K562 (cell line): ENCODE data around the gene RNF187. TPM values are rescaled to one million over a fixed set of nuclear protein-coding genes. Genes with fewer than 3 reads are reported as not detected.

Source experiments
- ATAC-seq: fragments of 200-7000 bp; cut with Tn5 transposase; 3 replicates; pipeline ENCODE4 v1.9.1; 2020; ENCODE audit warnings: moderate library complexity
- BruUV-seq: library from RNA; stranded (reverse); fragments of 400-500 nt; replicated peaks from 2 replicates; lab custom pipeline; 2021; lab: Mats Ljungman, UMichigan
- CTCF ChIA-PET: fragments of 300-600 bp; formaldehyde crosslinking; extraction: SDS; loops from one replicate; lab custom pipeline; 2021; ENCODE audit warnings: low intra/inter-chr PET ratio; lab: Yijun Ruan, JAX
- POLR2A ChIA-PET: fragments of 300-600, 350-650 bp; sonication (Branson Sonifier 250); formaldehyde crosslinking; extraction: SDS; loops from one replicate; lab custom pipeline; 2021; ENCODE audit warnings: antibody characterized with exemption, inconsistent platforms; lab: Yijun Ruan, JAX
- DNase-seq, 4 experiments: peaks; one replicate each; pipeline versions ENCODE4 v3.0.0 to v3.0.0-alpha.2; 2011 to 2018; ENCODE audit warnings: low spot score in 3 of 4, mixed read lengths in 3 of 4; ENCODE audit errors: extremely low read depth in 1 of 4
- FAIRE-seq: peaks from 2 replicates; lab custom pipeline; 2011; peaks lifted over from hg19 to GRCh38; lab: Jason Lieb, UNC
- H2AFZ ChIP-seq: 2 replicates; pipeline ENCODE4 v1.6.0; 2011; ENCODE audit warnings: low read depth, low read length, control low read depth, inconsistent platforms
- H3K27ac ChIP-seq: fragments of 200-600 bp; 3 replicates; pipeline ENCODE4 v1.8.0; 2011; ENCODE audit warnings: low read depth, mild to moderate bottlenecking, control low read depth, inconsistent platforms, low read length, moderate library complexity, mixed read lengths; ENCODE audit errors: extremely low read depth
- H3K27me3 ChIP-seq, 2 experiments: fragments of 300-600 bp in 1 of 2; 2 replicates in 1 of 2; 3 replicates in 1 of 2; pipeline versions ENCODE4 v1.6.0 to v1.8.0; 2011; ENCODE audit warnings: inconsistent platforms in 2 of 2, low read length in 2 of 2, mild to moderate bottlenecking in 1 of 2, mixed read lengths in 1 of 2, moderate library complexity in 1 of 2; ENCODE audit not compliant: control insufficient read depth in 2 of 2, insufficient read depth in 2 of 2
- H3K36me3 ChIP-seq: fragments of 300-600 bp; 3 replicates; pipeline ENCODE4 v1.8.0; 2011; ENCODE audit warnings: mild to moderate bottlenecking, low read length, inconsistent platforms; ENCODE audit not compliant: control insufficient read depth, insufficient read depth
- H3K4me1 ChIP-seq, 2 experiments: fragments of 200-600 bp in 1 of 2; replicated peaks in 1 of 2; 2 replicates in 1 of 2; 3 replicates in 1 of 2; pipeline versions ENCODE4 v1.5.1 to v1.8.0; 2011; ENCODE audit warnings: inconsistent platforms in 2 of 2, low read length in 2 of 2, mild to moderate bottlenecking in 1 of 2, mixed read lengths in 1 of 2, moderate library complexity in 1 of 2; ENCODE audit not compliant: control insufficient read depth in 2 of 2, insufficient read depth in 2 of 2
- H3K4me2 ChIP-seq: 2 replicates; pipeline ENCODE4 v1.6.1; 2011; ENCODE audit warnings: low read length, control low read depth, inconsistent platforms, mixed read lengths; ENCODE audit not compliant: insufficient read depth
- H3K4me3 ChIP-seq: fragments of 200-600 bp; sonication (generic), shearing (Covaris generic); 2 replicates; pipeline ENCODE4 v1.5.1; 2016; ENCODE audit warnings: control low read depth, inconsistent platforms
- H3K79me2 ChIP-seq: fragments of 200-600 bp; 3 replicates; pipeline ENCODE4 v1.8.0; 2011; ENCODE audit warnings: low read length, inconsistent platforms; ENCODE audit not compliant: control insufficient read depth, insufficient read depth
- H3K9ac ChIP-seq, 2 experiments: 2 replicates each; pipeline versions ENCODE4 v1.6.0 to v1.6.1; 2011; ENCODE audit warnings: low read depth in 2 of 2, low read length in 2 of 2, control low read depth in 1 of 2, inconsistent platforms in 1 of 2, mild to moderate bottlenecking in 1 of 2, mixed read lengths in 1 of 2; ENCODE audit not compliant: insufficient read depth in 1 of 2
- H3K9me1 ChIP-seq: one replicate; pipeline ENCODE4 v1.6.0; 2011; ENCODE audit warnings: inconsistent platforms, mild to moderate bottlenecking, low read length, moderate library complexity; ENCODE audit not compliant: control insufficient read depth, insufficient read depth
- H3K9me3 ChIP-seq: replicated peaks from 2 replicates; pipeline ENCODE4 v1.5.1; 2011; ENCODE audit warnings: low read depth, low read length, inconsistent platforms; ENCODE audit not compliant: control insufficient read depth, insufficient read depth
- H4K20me1 ChIP-seq: replicated peaks from 2 replicates; pipeline ENCODE4 v1.6.1; 2011; ENCODE audit warnings: low read length, inconsistent platforms, mixed read lengths; ENCODE audit not compliant: control insufficient read depth, insufficient read depth
- NELFE ChIP-seq: IDR thresholded peaks from 2 replicates; pipeline ENCODE4 v1.6.1; 2011; ENCODE audit warnings: mild to moderate bottlenecking; ENCODE audit not compliant: insufficient read depth, insufficient read length
- SMC3 ChIP-seq: conservative IDR thresholded peaks from 2 replicates; pipeline ENCODE4 v1.6.1; 2011; ENCODE audit warnings: low read depth, low read length, improper control_type of control experiment; ENCODE audit not compliant: insufficient read depth
- TAF7 ChIP-seq: fragments of 450-650 bp; IDR thresholded peaks from 2 replicates; pipeline ENCODE4 v1.6.1; 2016; ENCODE audit warnings: missing genetic modification characterization, missing compliant biosample characterization
- ZFP36 ChIP-seq: fragments of 150-350 bp; IDR thresholded peaks from 2 replicates; pipeline ENCODE4 v1.6.1; 2018; ENCODE audit warnings: low read length, low read depth; ENCODE audit not compliant: partially characterized antibody
- ZNF644 ChIP-seq: fragments of 200-800 bp; sonication (Bioruptor generic); IDR thresholded peaks from 2 replicates; pipeline ENCODE4 v1.6.1; 2016; ENCODE audit warnings: low read depth, missing genetic modification characterization, missing compliant biosample characterization
- WGBS: fragments of 100-300 bp; shearing (Covaris generic); methylation state at CpG from one replicate; pipeline ENCODE4 v1.1.6; 2016; ENCODE audit warnings: low coverage, mixed read lengths; ENCODE audit not compliant: insufficient coverage; ENCODE audit errors: missing lambda C conversion rate; 5-methylcytosine and 5-hydroxymethylcytosine counted together
- in situ Hi-C: fragments of 300-500 bp; cut with MboI; formaldehyde crosslinking; loops from 4 replicates; pipeline ENCODE4 v1.15.0; 2018; ENCODE audit warnings: inconsistent platforms, mixed read lengths
- intact Hi-C: fragments of 100-400 bp; cut with micrococcal nuclease; formaldehyde crosslinking; loops from 2 replicates; pipeline ENCODE4 v1.14.2; 2022
- polyA plus RNA-seq, 8 experiments: library from polyadenylated mRNA; depleted of rRNA in 4 of 8; stranded (reverse) in 5 of 8; unstranded in 3 of 8; fragments of >200 nt; fragmentation: Nextera tagmentation in 2 of 8; fragmentation: Illumina TruSeq in 1 of 8; extraction: Ambion mirVana in 2 of 8; extraction: Trizol in 1 of 8; gene quantifications; 2 replicates each; pipeline versions ENCODE4 v1.2.1 to v1.2.3, GENCODE V29; 2011 to 2014; ENCODE audit warnings: inconsistent platforms in 1 of 8, missing spikeins in 1 of 8
- total RNA-seq, 7 experiments: library from RNA; depleted of rRNA in 6 of 7; stranded (reverse); fragments of >200 nt in 6 of 7; fragmentation: Illumina TruSeq in 2 of 7; extraction: Trizol in 2 of 7; gene quantifications; 2 replicates each; pipeline versions ENCODE4 v1.2.1 to v1.2.3, GENCODE V29; 2011 to 2021; ENCODE audit warnings: low replicate concordance in 1 of 7
- TF ChIP-seq, protein P1 (sequence below): fragments of 450-650 bp; IDR thresholded peaks from 2 replicates; pipeline ENCODE4 v1.6.1; 2017; ENCODE audit warnings: mild to moderate bottlenecking, moderate library complexity
- TF ChIP-seq, protein P2 (sequence below): fragments of 250-450 bp; sonication (Bioruptor Pico); IDR thresholded peaks from 2 replicates; pipeline ENCODE4 v1.4.0; 2020; ENCODE audit warnings: mild to moderate bottlenecking, moderate library complexity
- TF ChIP-seq, protein P3 (sequence below), 2 experiments: fragments of 450-650 bp in 1 of 2; sonication (generic) in 1 of 2; formaldehyde crosslinking in 1 of 2; IDR thresholded peaks; 2 replicates each; pipeline versions ENCODE4 v1.7.1 to v1.9.0; 2016 to 2022; ENCODE audit warnings: inconsistent platforms in 1 of 2, mild to moderate bottlenecking in 1 of 2, missing genetic modification reagents in 1 of 2

The RNF187 gene
- total and polyA plus RNA-seq, 9 of the 15 experiments (the other 6 are each of a cell fraction or from before 2014, with no cell fraction given): 2.3 to 119 (median 41.9) TPM

DNA sequence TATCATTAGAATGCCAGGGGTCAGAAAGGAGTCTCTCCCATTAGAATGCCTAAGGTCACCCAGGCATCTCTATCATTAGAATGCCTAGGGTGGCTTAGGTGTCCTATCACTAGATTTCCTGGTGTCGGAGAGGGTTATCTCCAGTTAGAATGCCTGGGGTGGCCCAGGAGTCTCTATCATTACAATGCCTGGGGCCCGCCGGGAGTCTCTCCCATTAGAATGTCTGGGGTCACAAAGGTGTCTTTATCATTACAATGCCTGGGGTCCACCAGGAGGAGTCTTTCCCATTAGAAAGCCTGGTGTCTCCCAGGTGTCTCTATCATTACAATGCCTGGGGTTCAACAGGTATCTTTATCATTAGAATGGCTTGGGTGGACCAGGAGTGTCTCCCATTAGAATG lies 56.2 kb downstream of the RNF187 start:
- Histone ChIP-seq H2AFZ (no peak overlapping the region), H3K9ac (no peak overlapping the region), H3K4me3 (no peak overlapping the region), H3K27ac (no peak overlapping the region), H3K4me2 (no peak overlapping the region), H4K20me1 (no peaks in the 10 kb centered on the region), H3K9me1 (no peaks in the 10 kb centered on the region), H3K4me1 (no peaks in the 10 kb centered on the region), H3K9me3 (no peaks in the 10 kb centered on the region), H3K79me2 (no peaks in the 10 kb centered on the region), H3K27me3 (no peaks in the 10 kb centered on the region), H3K36me3 (no peaks in the 10 kb centered on the region)
- intact Hi-C loops (no loop called here), in situ Hi-C loops (no loop called here)
- DNase-seq: no peak
- POLR2A ChIA-PET: no interaction called here
- WGBS: 1% methylated on average over 3 of the region's 3 CpGs
- ATAC-seq: no peak
- no TSS peak for BruUV-seq
- no peak for FAIRE-seq
- CTCF ChIA-PET: no interaction called here
- TF ChIP-seq ZFP36: no peak
- TF ChIP-seq, protein P1, sequence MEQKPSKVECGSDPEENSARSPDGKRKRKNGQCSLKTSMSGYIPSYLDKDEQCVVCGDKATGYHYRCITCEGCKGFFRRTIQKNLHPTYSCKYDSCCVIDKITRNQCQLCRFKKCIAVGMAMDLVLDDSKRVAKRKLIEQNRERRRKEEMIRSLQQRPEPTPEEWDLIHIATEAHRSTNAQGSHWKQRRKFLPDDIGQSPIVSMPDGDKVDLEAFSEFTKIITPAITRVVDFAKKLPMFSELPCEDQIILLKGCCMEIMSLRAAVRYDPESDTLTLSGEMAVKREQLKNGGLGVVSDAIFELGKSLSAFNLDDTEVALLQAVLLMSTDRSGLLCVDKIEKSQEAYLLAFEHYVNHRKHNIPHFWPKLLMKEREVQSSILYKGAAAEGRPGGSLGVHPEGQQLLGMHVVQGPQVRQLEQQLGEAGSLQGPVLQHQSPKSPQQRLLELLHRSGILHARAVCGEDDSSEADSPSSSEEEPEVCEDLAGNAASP: no peak
- TF ChIP-seq TAF7: no peak
- TF ChIP-seq, protein P2, sequence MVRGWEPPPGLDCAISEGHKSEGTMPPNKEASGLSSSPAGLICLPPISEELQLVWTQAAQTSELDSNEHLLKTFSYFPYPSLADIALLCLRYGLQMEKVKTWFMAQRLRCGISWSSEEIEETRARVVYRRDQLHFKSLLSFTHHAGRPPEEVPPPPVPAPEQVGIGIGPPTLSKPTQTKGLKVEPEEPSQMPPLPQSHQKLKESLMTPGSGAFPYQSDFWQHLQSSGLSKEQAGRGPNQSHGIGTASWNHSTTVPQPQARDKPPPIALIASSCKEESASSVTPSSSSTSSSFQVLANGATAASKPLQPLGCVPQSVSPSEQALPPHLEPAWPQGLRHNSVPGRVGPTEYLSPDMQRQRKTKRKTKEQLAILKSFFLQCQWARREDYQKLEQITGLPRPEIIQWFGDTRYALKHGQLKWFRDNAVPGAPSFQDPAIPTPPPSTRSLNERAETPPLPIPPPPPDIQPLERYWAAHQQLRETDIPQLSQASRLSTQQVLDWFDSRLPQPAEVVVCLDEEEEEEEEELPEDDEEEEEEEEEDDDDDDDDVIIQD: no peak
- no peak for TF ChIP-seq ZNF644 (tag)
- no peak for TF ChIP-seq SMC3
- no peak for TF ChIP-seq NELFE
- TF ChIP-seq, protein P3, sequence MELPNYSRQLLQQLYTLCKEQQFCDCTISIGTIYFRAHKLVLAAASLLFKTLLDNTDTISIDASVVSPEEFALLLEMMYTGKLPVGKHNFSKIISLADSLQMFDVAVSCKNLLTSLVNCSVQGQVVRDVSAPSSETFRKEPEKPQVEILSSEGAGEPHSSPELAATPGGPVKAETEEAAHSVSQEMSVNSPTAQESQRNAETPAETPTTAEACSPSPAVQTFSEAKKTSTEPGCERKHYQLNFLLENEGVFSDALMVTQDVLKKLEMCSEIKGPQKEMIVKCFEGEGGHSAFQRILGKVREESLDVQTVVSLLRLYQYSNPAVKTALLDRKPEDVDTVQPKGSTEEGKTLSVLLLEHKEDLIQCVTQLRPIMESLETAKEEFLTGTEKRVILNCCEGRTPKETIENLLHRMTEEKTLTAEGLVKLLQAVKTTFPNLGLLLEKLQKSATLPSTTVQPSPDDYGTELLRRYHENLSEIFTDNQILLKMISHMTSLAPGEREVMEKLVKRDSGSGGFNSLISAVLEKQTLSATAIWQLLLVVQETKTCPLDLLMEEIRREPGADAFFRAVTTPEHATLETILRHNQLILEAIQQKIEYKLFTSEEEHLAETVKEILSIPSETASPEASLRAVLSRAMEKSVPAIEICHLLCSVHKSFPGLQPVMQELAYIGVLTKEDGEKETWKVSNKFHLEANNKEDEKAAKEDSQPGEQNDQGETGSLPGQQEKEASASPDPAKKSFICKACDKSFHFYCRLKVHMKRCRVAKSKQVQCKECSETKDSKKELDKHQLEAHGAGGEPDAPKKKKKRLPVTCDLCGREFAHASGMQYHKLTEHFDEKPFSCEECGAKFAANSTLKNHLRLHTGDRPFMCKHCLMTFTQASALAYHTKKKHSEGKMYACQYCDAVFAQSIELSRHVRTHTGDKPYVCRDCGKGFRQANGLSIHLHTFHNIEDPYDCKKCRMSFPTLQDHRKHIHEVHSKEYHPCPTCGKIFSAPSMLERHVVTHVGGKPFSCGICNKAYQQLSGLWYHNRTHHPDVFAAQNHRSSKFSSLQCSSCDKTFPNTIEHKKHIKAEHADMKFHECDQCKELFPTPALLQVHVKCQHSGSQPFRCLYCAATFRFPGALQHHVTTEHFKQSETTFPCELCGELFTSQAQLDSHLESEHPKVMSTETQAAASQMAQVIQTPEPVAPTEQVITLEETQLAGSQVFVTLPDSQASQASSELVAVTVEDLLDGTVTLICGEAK (IDR thresholded peaks at IDR 0.05): no peak
- TF ChIP-seq, protein P3 (CRISPR knock-in tag; IDR thresholded peaks at IDR 0.05): no peak
